IPS-NIHi7 (cell line): ENCODE results near the gene LRMDA.
A peak's percentile ranks its signal among the peaks of the same experiment; 100 is the strongest.

Experiments used
- DNase-seq: peaks from one replicate; pipeline ENCODE4 v3.0.0; 2012; ENCODE audit warnings: mixed read lengths; ENCODE audit errors: extremely low spot score

The LRMDA gene

DNA sequence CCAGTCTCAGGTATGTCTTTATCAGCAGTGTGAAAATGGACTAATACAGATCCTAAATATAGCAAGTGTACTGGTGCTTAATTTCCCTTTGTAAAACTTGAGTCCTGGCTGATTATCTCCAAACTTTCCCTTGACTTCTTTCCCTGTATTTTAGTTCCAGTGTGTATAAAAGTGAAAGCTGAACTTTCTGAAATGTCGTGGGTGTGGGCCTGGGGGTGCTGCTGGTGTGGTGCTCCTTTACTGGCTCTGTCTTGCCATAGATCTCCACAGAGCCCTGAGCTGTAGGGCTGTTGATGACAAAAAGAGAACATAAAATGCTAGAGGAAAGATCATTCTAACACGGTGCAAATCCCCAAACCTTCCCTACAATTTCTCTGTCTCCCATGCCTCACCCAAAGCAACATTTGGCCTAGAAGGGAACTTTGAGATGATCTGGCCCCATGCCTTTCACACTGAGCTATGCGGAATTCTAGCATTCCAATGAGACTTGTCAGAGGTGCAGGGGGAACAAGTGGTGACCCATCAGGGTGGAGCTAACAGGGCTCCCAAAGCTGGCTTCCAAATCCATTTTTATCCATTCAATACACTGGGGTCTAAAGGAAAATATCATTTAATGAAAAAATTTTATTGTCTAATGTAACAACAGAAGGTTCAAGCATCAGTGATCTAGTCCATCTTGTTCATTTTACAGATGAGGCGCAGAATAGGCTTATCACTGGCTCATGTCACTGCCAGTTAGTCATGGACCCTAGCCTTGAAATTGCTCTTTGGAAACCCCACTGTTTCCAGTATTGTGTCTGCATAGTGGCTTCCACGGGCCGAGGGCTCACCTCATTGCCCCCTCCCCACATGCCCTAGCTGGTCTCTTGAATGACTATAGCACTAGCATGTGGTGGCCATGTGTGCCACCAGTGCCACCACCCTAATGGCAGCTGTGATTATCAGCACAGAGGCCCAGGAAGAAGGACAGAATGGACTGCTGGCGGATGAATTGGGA lies 1000.9 kb downstream of the LRMDA start:
- peak; percentile 57 for DNase-seq

DNA sequence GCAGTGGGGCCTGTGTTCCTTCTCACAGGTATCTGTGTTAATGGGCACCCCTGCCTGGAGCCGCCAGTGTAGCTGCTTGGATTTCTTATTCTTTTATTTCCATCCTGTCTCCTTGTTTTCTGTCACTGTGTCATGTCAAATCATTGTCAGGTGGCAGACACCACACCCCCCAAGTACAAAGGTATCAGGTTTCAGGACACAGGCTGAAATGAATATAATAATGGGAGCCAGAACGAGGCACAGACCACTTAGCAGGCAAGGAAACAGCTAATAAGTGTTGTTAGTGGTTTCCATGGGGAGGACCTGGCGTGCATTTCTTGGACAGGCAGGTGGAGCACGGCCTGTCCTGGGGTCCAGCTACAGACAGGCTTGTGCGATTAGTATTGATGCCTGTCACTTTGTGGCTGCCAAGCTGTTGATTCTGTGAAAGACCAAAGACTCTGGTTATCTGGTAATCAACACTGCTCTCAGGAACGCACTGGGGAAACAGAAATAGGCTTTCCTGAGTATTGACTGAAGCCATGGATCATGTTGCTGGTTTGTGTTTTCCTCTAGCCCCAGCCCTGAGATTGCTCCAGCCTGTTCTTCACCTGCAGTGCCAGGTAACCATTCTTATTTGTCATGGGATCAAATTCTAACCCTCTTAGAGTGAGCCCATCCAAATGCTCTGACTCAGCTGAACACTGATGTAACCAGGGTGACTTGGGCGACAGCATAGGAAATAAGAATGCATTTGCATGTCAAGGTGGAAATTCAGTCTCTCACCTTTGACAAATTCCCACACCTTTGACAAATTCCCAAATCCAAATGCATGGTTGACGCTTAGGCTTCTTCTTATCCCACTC lies 1002.0 kb downstream of the LRMDA start:
- DNase-seq: peak; percentile 20

- no peak for DNase-seq
These were observed 1003.7 kb downstream of the LRMDA start for GRCh38 chr10:76435157-76435556.

DNA sequence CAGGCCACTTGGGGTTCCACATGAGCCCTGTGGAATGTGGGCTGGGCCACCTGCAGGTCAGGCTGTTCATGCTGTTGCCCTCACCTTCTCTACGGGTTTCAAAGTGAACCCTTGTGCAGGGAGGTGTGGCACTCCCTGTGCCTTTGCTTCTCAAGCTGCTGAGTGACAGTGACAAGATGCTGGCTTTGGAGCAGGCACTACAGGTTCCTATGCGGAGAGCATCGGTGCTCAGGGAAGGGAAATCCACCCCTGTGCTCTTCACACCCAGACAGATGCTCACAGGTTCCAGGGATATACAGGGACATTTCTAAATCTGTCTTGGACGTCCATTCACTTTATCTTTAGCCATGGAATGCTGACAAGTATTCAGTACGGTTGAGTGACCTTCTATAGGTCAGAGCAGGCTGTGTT lies 1005.0 kb downstream of the LRMDA start:
- DNase-seq: no peak

GRCh38 chr10:76436981-76437380 lies 1005.6 kb downstream of the LRMDA start:
- DNase-seq: no peak

DNA sequence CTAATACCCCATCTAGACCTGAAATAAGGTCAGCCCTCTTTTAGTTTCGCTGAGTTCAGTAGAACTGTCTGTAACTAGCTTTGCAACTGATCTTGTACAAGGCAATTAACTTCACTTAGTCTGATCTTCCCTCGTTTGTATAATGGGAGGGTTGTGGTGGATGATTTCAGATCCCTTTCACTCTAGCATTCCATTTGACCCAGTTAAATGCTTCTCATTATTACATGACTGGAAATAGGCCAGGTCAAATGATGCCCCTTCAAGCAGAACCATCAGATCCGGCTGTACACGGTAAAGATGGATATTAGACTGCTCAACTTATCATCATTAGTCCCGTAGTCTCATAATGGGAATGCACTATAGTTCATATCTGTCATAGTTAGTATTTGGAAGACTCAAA lies 1009.0 kb downstream of the LRMDA start:
- DNase-seq: no peak

GRCh38 chr10:76442113-76442512 lies 1010.7 kb downstream of the LRMDA start:
- DNase-seq: no peak

- DNase-seq: no peak
These were observed 1012.8 kb downstream of the LRMDA start for GRCh38 chr10:76444034-76444800.

DNA sequence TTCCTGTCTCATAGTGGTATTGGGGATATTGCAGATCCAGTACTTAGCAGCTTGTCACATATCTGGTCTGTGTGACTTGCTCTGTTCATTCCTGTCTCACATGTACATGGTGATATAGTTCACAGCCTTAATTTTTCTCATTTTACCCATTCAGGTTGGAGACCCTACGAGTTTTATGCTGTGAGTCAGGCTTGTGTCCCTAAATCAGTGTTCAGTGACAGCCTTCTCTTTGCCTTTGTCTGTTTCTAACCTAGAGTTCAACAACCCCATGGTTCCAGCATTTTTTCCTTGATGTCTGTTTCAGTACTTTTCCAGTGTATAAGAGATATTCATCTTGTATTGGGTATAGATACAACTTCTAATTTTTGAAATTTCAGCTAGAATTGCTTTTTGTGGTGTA lies 1016.2 kb downstream of the LRMDA start:
- DNase-seq: no peak

GRCh38 chr10:76451911-76452310 lies 1020.5 kb downstream of the LRMDA start:
- DNase-seq: no peak

GRCh38 chr10:76453332-76453731 lies 1021.9 kb downstream of the LRMDA start:
- DNase-seq: no peak

DNA sequence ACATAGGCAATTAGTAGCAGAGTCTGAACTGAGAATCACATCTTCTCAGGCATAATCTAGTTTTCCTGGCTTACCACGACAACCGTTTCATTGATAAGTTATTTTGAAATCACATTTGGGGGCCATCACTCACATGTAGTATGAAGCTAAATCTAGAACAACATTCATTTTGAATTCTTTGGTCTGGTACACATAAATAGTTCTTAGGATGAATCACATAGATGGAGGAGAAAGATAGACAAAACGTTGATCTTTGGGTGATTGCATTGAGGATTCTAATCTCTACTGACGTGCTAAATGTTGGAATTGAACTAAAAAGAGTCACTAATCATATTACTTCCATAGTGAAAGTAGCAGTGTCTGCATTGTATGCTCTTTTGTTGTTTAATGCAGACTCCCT lies 1022.6 kb downstream of the LRMDA start:
- no peak for DNase-seq

DNA sequence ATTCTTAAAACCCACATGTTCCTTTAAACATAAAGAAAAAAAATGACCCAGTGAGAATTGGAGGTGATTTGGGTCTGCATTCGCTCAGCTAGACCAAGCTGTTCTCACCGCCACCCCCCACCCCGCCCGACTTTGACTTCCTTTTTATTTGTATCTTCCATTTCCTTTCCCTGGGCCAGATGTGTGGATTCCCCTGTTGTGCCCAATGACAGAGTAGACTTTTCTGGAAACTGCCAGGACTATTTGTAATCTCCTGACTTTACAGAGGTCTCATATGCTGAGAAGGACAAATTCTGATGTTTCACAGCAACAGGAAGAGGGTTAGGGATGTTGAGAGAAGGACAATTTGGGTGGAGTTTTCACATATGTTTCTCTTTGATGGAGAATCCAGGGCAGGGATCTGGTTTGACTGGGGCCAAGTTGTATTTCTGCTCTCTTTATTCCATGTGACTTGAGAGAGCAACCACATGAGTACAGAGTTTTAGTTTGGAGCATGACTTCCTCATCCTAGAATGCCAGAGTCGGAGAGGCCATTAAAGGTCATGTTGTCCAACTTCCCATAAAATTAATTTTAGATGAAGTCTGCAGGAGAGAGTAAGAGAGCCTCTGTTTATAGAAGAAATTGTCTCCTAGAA lies 1023.2 kb downstream of the LRMDA start:
- no peak for DNase-seq

DNA sequence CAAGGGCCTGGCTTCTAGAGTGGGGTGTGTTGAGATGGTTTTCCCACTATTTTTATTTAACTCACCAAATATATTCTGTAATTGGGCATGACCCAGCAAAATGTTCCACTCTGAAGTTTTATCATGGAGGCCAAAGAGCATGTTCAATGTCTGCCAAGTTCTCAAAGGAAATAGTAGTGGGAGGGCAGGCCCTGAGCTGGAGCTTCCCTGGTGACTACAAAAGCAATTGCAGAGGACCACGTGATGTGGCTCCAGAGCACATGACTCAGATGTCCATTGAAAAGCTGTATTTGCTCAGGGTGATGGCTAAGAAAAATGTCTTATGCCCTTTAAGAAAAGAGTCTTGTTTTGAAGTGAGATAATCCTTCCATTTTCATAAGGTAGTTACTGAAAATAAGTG lies 1024.8 kb downstream of the LRMDA start:
- no peak for DNase-seq

DNA sequence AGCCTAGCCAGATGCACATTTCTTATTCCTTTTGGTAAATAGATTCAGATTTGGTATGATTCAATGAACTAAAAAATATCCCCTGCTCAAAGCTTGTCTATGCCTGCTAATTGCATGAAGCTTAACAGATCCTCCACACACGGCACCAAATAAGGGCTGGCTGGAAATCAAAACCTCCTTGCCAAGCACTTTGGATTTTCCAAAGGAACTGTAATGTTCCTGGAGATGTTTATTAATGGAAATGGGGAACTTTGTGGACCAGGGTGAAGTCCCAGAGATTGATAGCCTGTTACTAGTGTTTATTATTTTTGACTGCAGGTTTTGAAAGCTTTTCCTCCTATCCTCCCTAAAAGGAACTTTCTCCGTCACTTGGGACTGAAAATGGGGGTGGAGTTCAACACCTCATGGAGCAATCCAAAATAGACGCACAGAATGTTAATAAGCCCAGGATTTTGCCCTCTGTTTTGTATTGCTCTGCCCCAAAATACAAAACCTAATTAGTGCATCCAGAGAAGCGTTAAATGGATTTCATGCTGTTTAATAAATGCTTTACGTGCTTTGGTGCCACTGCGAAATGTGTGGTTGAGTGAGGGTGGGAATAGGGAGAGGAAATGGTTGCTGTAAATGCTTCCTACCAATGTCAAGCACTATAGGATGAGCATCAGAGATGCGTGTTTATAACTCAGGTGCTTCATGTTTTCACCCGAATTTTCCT lies 1027.7 kb downstream of the LRMDA start:
- DNase-seq: no peak

- DNase-seq: no peak
These were observed 1029.6 kb downstream of the LRMDA start for GRCh38 chr10:76461024-76461423.

- DNase-seq: no peak
These were observed 1031.7 kb downstream of the LRMDA start for GRCh38 chr10:76463111-76463510.

DNA sequence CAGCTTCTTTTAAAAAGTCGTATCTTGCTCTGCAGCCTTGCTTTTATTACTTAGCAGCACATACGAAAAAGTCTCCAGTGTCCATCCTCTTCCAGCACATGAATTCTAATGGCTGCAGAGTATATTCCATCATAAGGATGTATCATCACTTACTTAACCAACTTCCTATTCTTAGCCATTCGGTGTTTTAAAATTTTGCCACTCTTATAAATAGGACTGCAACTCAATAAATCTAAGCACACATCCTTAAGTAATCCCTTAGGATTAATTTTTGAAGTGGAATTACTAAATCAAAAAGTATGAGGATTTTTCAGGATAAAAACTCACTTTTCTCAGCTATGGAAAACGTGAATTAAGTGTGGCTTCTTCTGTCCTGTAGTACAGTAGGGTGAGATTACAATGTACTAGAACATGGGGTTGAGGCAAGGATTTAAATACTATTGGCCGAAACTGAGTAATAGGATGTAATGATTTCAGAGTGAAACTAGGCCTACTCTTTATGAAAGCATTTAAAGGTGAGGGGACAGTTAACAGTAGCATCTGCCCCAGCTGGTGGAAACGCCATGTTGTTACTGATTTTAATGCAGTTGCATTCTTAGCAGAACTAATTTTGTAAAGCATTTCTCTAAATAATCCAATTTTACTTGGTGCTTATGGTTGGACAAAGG lies 1035.5 kb downstream of the LRMDA start:
- DNase-seq: no peak

DNA sequence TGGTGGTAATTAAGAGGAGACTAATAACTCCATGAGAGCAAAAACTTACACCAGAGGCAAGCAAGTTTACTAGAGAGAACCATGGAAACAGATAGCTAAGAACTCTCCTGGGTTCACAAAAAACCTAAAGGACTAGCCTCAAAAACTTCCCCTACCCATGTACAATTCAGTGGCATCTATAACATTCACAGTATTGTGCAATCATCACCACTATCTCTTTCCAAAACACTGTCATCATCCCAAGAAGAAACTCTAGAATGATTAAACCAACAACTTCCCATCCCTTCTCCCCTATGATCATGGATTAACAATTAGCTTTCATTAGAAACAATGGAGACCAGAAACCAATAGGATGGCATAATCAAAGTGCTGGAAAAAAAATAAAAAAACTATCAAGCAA lies 1038.3 kb downstream of the LRMDA start:
- DNase-seq: no peak

DNA sequence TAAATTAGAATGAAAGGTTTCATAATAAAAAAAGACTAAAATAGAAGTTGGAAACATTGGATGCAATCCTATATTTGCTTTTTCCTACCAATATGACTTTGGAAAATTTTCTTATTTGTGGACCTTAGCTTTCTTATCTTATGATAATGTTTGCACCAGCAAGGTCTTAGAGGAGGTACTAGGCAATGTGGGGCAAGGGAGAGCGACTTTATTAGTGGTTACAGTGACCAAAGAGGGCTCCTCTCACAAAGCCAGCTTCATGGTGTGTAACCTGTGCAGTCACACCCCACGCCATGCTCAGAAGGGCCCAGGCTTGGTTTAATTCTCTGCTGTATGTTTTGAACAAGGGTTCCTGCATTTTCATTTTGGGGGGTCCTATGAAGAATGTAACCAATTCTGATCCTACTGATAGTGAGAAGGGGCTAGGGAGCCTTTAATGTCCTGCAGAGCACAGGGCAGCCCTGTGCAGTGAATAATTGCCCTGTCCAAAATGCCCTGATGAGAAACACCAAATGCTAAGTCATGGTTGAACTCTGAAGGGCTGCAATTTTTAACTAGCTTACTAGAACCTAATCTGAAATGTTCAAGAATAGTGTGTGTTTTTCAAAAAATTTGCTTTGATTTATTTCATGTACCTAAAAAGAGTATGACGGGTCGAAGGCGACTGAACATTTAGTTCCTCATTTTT lies 1047.8 kb downstream of the LRMDA start:
- DNase-seq: no peak
